Kidney capillary endothelial cell (primary cell): ENCODE measurements around the gene ADARB2.
"Not testable (repeated sequence)": the region's sequence is repeated elsewhere in the genome, so short reads cannot be mapped to it uniquely, and the experiment has no call there.

Experiments
- DNase-seq: peaks from one replicate; pipeline ENCODE4 v3.0.0-alpha.2; 2018; ENCODE audit warnings: low spot score

ADARB2 gene

GRCh38 chr10:1367938-1368841 is 369.1 kb downstream of the ADARB2 start:
- no peak for DNase-seq

GRCh38 chr10:1366811-1367425 is 370.4 kb downstream of the ADARB2 start:
- DNase-seq: no peak

GRCh38 chr10:1366322-1366691 is 371.0 kb downstream of the ADARB2 start:
- no peak for DNase-seq

- DNase-seq: no peak
Observed at GRCh38 chr10:1365540-1366321, 371.6 kb downstream of the ADARB2 start.

GRCh38 chr10:1364151-1364910 is 373.0 kb downstream of the ADARB2 start:
- no peak for DNase-seq

GRCh38 chr10:1363446-1364121 is 373.7 kb downstream of the ADARB2 start:
- no peak for DNase-seq

- DNase-seq: no peak
Observed at GRCh38 chr10:1362589-1363445, 374.5 kb downstream of the ADARB2 start.

- DNase-seq: no peak
Observed at GRCh38 chr10:1361411-1362105, 375.8 kb downstream of the ADARB2 start.

- no peak for DNase-seq
Observed at GRCh38 chr10:1360558-1361164, 376.7 kb downstream of the ADARB2 start.

GRCh38 chr10:1360011-1360557 is 377.2 kb downstream of the ADARB2 start:
- no peak for DNase-seq

- DNase-seq: no peak
Observed at GRCh38 chr10:1359626-1359955, 377.7 kb downstream of the ADARB2 start.

- DNase-seq: no peak
Observed at GRCh38 chr10:1358860-1359625, 378.3 kb downstream of the ADARB2 start.

GRCh38 chr10:1358147-1358546 is 379.2 kb downstream of the ADARB2 start:
- DNase-seq: no peak

GRCh38 chr10:1356349-1356748 is 381.0 kb downstream of the ADARB2 start:
- DNase-seq: no peak

- no peak for DNase-seq
Observed at GRCh38 chr10:1354809-1355710, 382.3 kb downstream of the ADARB2 start.

- DNase-seq: not testable (repeated sequence)
Observed at GRCh38 chr10:1352296-1352695, 385.0 kb downstream of the ADARB2 start.

GRCh38 chr10:1348773-1349050 is 388.6 kb downstream of the ADARB2 start:
- DNase-seq: no peak
